GM20431 (cell line): ENCODE results near the gene HSDL2.
"Not testable (repeated sequence)": the region's sequence is repeated elsewhere in the genome, so short reads cannot be mapped to it uniquely, and the experiment has no call there.

ENCODE experiments used
- in situ Hi-C: fragments of 300-500 bp; cut with MseI, MboI; formaldehyde crosslinking; loops from one replicate; pipeline ENCODE4 v1.15.0; 2020; ENCODE audit warnings: low sequenced_read_pairs; ENCODE audit not compliant: unreplicated experiment

Gene HSDL2

GRCh38 chr9:112389897-112390296 is 10.0 kb downstream of the HSDL2 start:
- in situ Hi-C loops, result not testable (repeated sequence)

- in situ Hi-C loops, result not testable (repeated sequence)
These were observed 12.1 kb downstream of the HSDL2 start for GRCh38 chr9:112391936-112392560.

GRCh38 chr9:112393146-112393545 is 13.2 kb downstream of the HSDL2 start:
- in situ Hi-C loops, result not testable (repeated sequence)

GRCh38 chr9:112396416-112396815 is 16.5 kb downstream of the HSDL2 start:
- in situ Hi-C loops, result no loop called here

- in situ Hi-C loops, result no loop called here
These were observed 17.0 kb downstream of the HSDL2 start for GRCh38 chr9:112396872-112397271.

GRCh38 chr9:112401175-112401815 is 21.4 kb downstream of the HSDL2 start:
- in situ Hi-C loops, result no loop called here

GRCh38 chr9:112403614-112404201 is 23.8 kb downstream of the HSDL2 start:
- in situ Hi-C loops, result no loop called here

GRCh38 chr9:112404508-112404932 is 24.6 kb downstream of the HSDL2 start:
- in situ Hi-C loops, result no loop called here

GRCh38 chr9:112408275-112408674 is 28.4 kb downstream of the HSDL2 start:
- in situ Hi-C loops, result no loop called here

- in situ Hi-C loops, result no loop called here
These were observed 28.9 kb downstream of the HSDL2 start for GRCh38 chr9:112408819-112409218.

- in situ Hi-C loops, result no loop called here
These were observed 29.9 kb downstream of the HSDL2 start for GRCh38 chr9:112409758-112410157.

GRCh38 chr9:112411626-112412027 is 31.7 kb downstream of the HSDL2 start:
- in situ Hi-C loops, result no loop called here

GRCh38 chr9:112413728-112414127 is 33.8 kb downstream of the HSDL2 start:
- in situ Hi-C loops, result not testable (repeated sequence)

GRCh38 chr9:112420208-112420607 is 40.3 kb downstream of the HSDL2 start:
- in situ Hi-C loops, result no loop called here

- in situ Hi-C loops, result no loop called here
These were observed 41.9 kb downstream of the HSDL2 start for GRCh38 chr9:112421771-112422222.

GRCh38 chr9:112422417-112423148 is 42.7 kb downstream of the HSDL2 start:
- in situ Hi-C loops, result no loop called here

GRCh38 chr9:112430006-112430522 is 50.2 kb downstream of the HSDL2 start:
- in situ Hi-C loops, result no loop called here

GRCh38 chr9:112433499-112434392 is 53.8 kb downstream of the HSDL2 start:
- in situ Hi-C loops, result no loop called here

GRCh38 chr9:112434487-112434886 is 54.6 kb downstream of the HSDL2 start:
- in situ Hi-C loops, result no loop called here

- in situ Hi-C loops, result no loop called here
These were observed 57.5 kb downstream of the HSDL2 start for GRCh38 chr9:112437406-112437805.
